Naive thymus-derived CD8-positive, alpha-beta T cell (primary cell): Measurements from ENCODE around the gene OR6X1. TPM values are rescaled to one million over a fixed set of nuclear protein-coding genes. Genes with fewer than 3 reads are reported as not detected.
A peak's percentile ranks its signal among the peaks of the same experiment; 100 is the strongest.
"Not testable (repeated sequence)": the region's sequence is repeated elsewhere in the genome, so short reads cannot be mapped to it uniquely, and the experiment has no call there.

Source experiments
- ATAC-seq, 2 donors: fragments of 150-1000 bp; cut with Tn5 transposase in 1 of 2; sonication (Bioruptor Pico), chemical (Tn5 transposase) in 1 of 2; 1 replicate in 1 of 2; 2 replicates in 1 of 2; pipeline ENCODE4 v1.10.0; 2021; ENCODE audit warnings: mild to moderate bottlenecking in 2 of 2, moderate library complexity in 2 of 2
- POLR2A ChIA-PET: fragments of 350-600 bp; sonication (Branson Sonifier 250); formaldehyde crosslinking; loops from one replicate; lab custom pipeline; 2021; ENCODE audit warnings: antibody characterized with exemption; lab: Charles Lee
- DNase-seq, 10 donors: peaks; one replicate each; pipeline versions ENCODE4 v3.0.0 to v3.0.0-alpha.2; 2020 to 2022
- H3K27ac Mint-ChIP-seq, 10 donors: one replicate each; pipeline ENCODE4 v1.8.0; 2020 to 2022; ENCODE audit warnings: mild to moderate bottlenecking in 10 of 10, mixed read lengths in 10 of 10, moderate library complexity in 4 of 10, inconsistent platforms in 1 of 10
- H3K27me3 Mint-ChIP-seq, 5 donors: one replicate each; pipeline ENCODE4 v1.8.0; 2021 to 2022; ENCODE audit warnings: mixed read lengths in 5 of 5
- H3K36me3 Mint-ChIP-seq, 3 donors: one replicate each; pipeline ENCODE4 v1.8.0; 2020 to 2022; ENCODE audit warnings: mixed read lengths in 3 of 3, mild to moderate bottlenecking in 2 of 3, inconsistent platforms in 1 of 3
- H3K4me1 Mint-ChIP-seq, 4 donors: one replicate each; pipeline ENCODE4 v1.8.0; 2021 to 2022; ENCODE audit warnings: mixed read lengths in 4 of 4
- H3K4me3 Mint-ChIP-seq, 10 donors: one replicate each; pipeline ENCODE4 v1.8.0; 2020 to 2022; ENCODE audit warnings: mild to moderate bottlenecking in 10 of 10, mixed read lengths in 10 of 10, moderate library complexity in 6 of 10, inconsistent platforms in 1 of 10
- H3K9me3 Mint-ChIP-seq, 9 donors: one replicate each; pipeline ENCODE4 v1.8.0; 2020 to 2022; ENCODE audit warnings: mixed read lengths in 9 of 9, mild to moderate bottlenecking in 3 of 9, inconsistent platforms in 1 of 9, moderate library complexity in 1 of 9
- polyA plus RNA-seq, 3 donors: library from polyadenylated mRNA; unstranded; fragments of 300-500 nt; fragmentation: Illumina TruSeq; gene quantifications; one replicate each; pipeline ENCODE4 v1.2.3, GENCODE V29; 2021
- total RNA-seq, 8 experiments: library from RNA in 2 of 8; stranded (reverse) in 2 of 8; gene quantifications; one replicate each; pipeline ENCODE4 v1.2.3 and lab custom pipeline; 2021 to 2026

The OR6X1 gene
- total and polyA plus RNA-seq, 5 experiments from 2014 or later: not detected

GRCh38 chr11:123718063-123718462 is 36.3 kb downstream of the OR6X1 start:
- Mint-ChIP-seq H3K4me1 (peaks cover 0 to 1% (median under 1%) of the 10 kb centered on the region in 4 donors), H3K36me3 (peaks cover 0 to 1% (median under 1%) of the 10 kb centered on the region in 3 donors), H3K27ac (no peak overlapping the region), H3K4me3 (no peak overlapping the region), H3K9me3 (peaks cover 0 to 16% (median 1%) of the 10 kb centered on the region in 9 donors), H3K27me3 (peaks cover 14 to 34% (median 23%) of the 10 kb centered on the region in 5 donors)
- no peak for DNase-seq
- POLR2A ChIA-PET: interaction anchor here (0.7 kb wide), 1 partner anchor 28 kb away, joined by 3 read pairs; no protein-coding TSS in a partner anchor
- ATAC-seq: no peak

GRCh38 chr11:123712627-123713026 is 41.7 kb downstream of the OR6X1 start:
- H3K9me3 Mint-ChIP-seq, H3K4me1 Mint-ChIP-seq, H3K36me3 Mint-ChIP-seq, H3K27ac Mint-ChIP-seq, DNase-seq, ATAC-seq, POLR2A ChIA-PET, H3K4me3 Mint-ChIP-seq: not testable (repeated sequence)
- H3K27me3 Mint-ChIP-seq: peaks cover 12 to 42% (median 22%) of the 10 kb centered on the region in 5 donors

GRCh38 chr11:123707606-123708205 is 46.6 kb downstream of the OR6X1 start:
- DNase-seq (peak; percentile 39 to 83 (median 56)), ATAC-seq (peak; percentile 62 to 70)
- no peaks in the 10 kb centered on the region for H3K9me3 Mint-ChIP-seq
- H3K27ac Mint-ChIP-seq: no peak overlapping the region
- H3K4me3 Mint-ChIP-seq: no peak overlapping the region
- H3K36me3 Mint-ChIP-seq: no peaks in the 10 kb centered on the region
- POLR2A ChIA-PET: interaction anchor here (1.0 kb wide), 1 partner anchor 33 kb away, joined by 3 read pairs; no protein-coding TSS in a partner anchor
- peaks cover 5 to 19% (median 11%) of the 10 kb centered on the region in 5 donors for H3K27me3 Mint-ChIP-seq
- H3K4me1 Mint-ChIP-seq: peaks cover 0 to 2% (median 2%) of the 10 kb centered on the region in 4 donors

GRCh38 chr11:123707206-123707605 is 47.1 kb downstream of the OR6X1 start:
- POLR2A ChIA-PET: interaction anchor here (1.0 kb wide), 1 partner anchor 34 kb away, joined by 3 read pairs; no protein-coding TSS in a partner anchor
- H3K27me3 Mint-ChIP-seq: peaks cover 7 to 24% (median 9%) of the 10 kb centered on the region in 5 donors
- no peaks in the 10 kb centered on the region for H3K9me3 Mint-ChIP-seq
- DNase-seq: no peak
- H3K27ac Mint-ChIP-seq: no peak overlapping the region
- H3K4me3 Mint-ChIP-seq: no peak overlapping the region
- peaks cover 0 to 2% (median 2%) of the 10 kb centered on the region in 4 donors for H3K4me1 Mint-ChIP-seq
- no peak for ATAC-seq
- H3K36me3 Mint-ChIP-seq: no peaks in the 10 kb centered on the region

GRCh38 chr11:123704341-123704740 is 50.0 kb downstream of the OR6X1 start:
- no peaks in the 10 kb centered on the region for H3K36me3 Mint-ChIP-seq
- H3K4me1 Mint-ChIP-seq: peaks cover 0 to 4% (median 2%) of the 10 kb centered on the region in 4 donors
- H3K27me3 Mint-ChIP-seq: peaks cover 4 to 27% (median 11%) of the 10 kb centered on the region in 5 donors
- H3K27ac Mint-ChIP-seq: no peak overlapping the region
- no peak for ATAC-seq
- POLR2A ChIA-PET: no interaction called here
- no peaks in the 10 kb centered on the region for H3K9me3 Mint-ChIP-seq
- no peak for DNase-seq
- H3K4me3 Mint-ChIP-seq: no peak overlapping the region

Other genes starting within 250 kb of the OR6X1 start
- gene SCN3B, start 99.9 kb downstream of the OR6X1 start, total RNA-seq: not detected
- not detected for gene SCN3B, start 99.9 kb downstream of the OR6X1 start, polyA plus RNA-seq
- gene ZNF202, start 12.9 kb downstream of the OR6X1 start, total RNA-seq: 10 to 100 TPM; 27.0 to 30.4 TPM
- gene ZNF202, start 12.9 kb downstream of the OR6X1 start, polyA plus RNA-seq: 10 to 100 TPM in 1 of 3 donors, 1 to 10 TPM in 2; 5.3 to 13.2 (median 6.6) TPM
- gene OR6M1, start 51.8 kb upstream of the OR6X1 start, total RNA-seq: not detected
- gene OR6M1, start 51.8 kb upstream of the OR6X1 start, polyA plus RNA-seq: not detected
- gene TMEM225, start 131.2 kb upstream of the OR6X1 start, total RNA-seq: not detected
- gene TMEM225, start 131.2 kb upstream of the OR6X1 start, polyA plus RNA-seq: not detected
- gene OR8D4, start 147.6 kb upstream of the OR6X1 start, total RNA-seq: not detected
- gene OR8D4, start 147.6 kb upstream of the OR6X1 start, polyA plus RNA-seq: not detected
- not detected for gene OR4D5, start 185.1 kb upstream of the OR6X1 start, total RNA-seq
- gene OR4D5, start 185.1 kb upstream of the OR6X1 start, polyA plus RNA-seq: not detected
- gene OR6T1, start 189.3 kb upstream of the OR6X1 start, total RNA-seq: not detected
- not detected for gene OR6T1, start 189.3 kb upstream of the OR6X1 start, polyA plus RNA-seq
- not detected for gene OR10S1, start 223.3 kb upstream of the OR6X1 start, total RNA-seq
- gene OR10S1, start 223.3 kb upstream of the OR6X1 start, polyA plus RNA-seq: not detected
- gene OR10G6, start 240.6 kb upstream of the OR6X1 start, total RNA-seq: not detected
- not detected for gene OR10G6, start 240.6 kb upstream of the OR6X1 start, polyA plus RNA-seq